IMR-90 (cell line): Measurements from ENCODE around the gene DYRK1A. TPM values are rescaled to one million over a fixed set of nuclear protein-coding genes. Genes with fewer than 3 reads are reported as not detected.

Experiments
- ATAC-seq: fragments of 200-7000 bp; cut with Tn5 transposase; 2 replicates; pipeline ENCODE4 v1.9.1; 2020; ENCODE audit warnings: low read depth, mild to moderate bottlenecking, moderate library complexity
- BruUV-seq: library from RNA; stranded (reverse); fragments of 400-500 nt; replicated peaks from 2 replicates; lab custom pipeline; 2021; lab: Mats Ljungman, UMichigan
- CTCF ChIA-PET: fragments of 300-600 bp; formaldehyde crosslinking; extraction: SDS; loops from one replicate; lab custom pipeline; 2021; ENCODE audit warnings: antibody characterized with exemption; lab: Yijun Ruan, JAX
- POLR2A ChIA-PET: fragments of 300-600 bp; sonication (Branson Sonifier 250); formaldehyde crosslinking; loops from one replicate; lab custom pipeline; 2022; ENCODE audit warnings: antibody characterized with exemption; ENCODE audit not compliant: unreplicated experiment; lab: Charles Lee
- DNase-seq: peaks from one replicate; pipeline ENCODE4 v3.0.0; 2013
- H2AFZ ChIP-seq: replicated peaks from 2 replicates; pipeline ENCODE3; 2013; ENCODE audit warnings: low read length, mild to moderate bottlenecking; ENCODE audit not compliant: poor library complexity
- H2AK5ac ChIP-seq: 2 replicates; pipeline ENCODE4 v1.6.1; 2013; ENCODE audit warnings: low read depth, low read length, inconsistent platforms
- H2AK9ac ChIP-seq: replicated peaks from 2 replicates; pipeline ENCODE3; 2013; ENCODE audit warnings: mild to moderate bottlenecking, low read depth, low read length, moderate library complexity; ENCODE audit not compliant: poor library complexity
- H2BK120ac ChIP-seq: 2 replicates; pipeline ENCODE4 v1.6.1; 2013; ENCODE audit warnings: low read depth, low read length, inconsistent platforms
- H2BK15ac ChIP-seq: 3 replicates; pipeline ENCODE4 v1.6.1; 2013; ENCODE audit warnings: low read depth, low read length, inconsistent platforms
- H2BK20ac ChIP-seq: 2 replicates; pipeline ENCODE4 v1.6.1; 2013; ENCODE audit warnings: low read depth, mild to moderate bottlenecking, inconsistent platforms, low read length, moderate library complexity
- H2BK5ac ChIP-seq: 2 replicates; pipeline ENCODE4 v1.6.1; 2013; ENCODE audit warnings: mild to moderate bottlenecking, low read depth, low read length, inconsistent platforms; ENCODE audit not compliant: poor library complexity, severe bottlenecking
- H3K14ac ChIP-seq: replicated peaks from 2 replicates; pipeline ENCODE4 v1.6.1; 2013; ENCODE audit warnings: low read depth, low read length, inconsistent platforms
- H3K18ac ChIP-seq: 2 replicates; pipeline ENCODE4 v1.6.1; 2013; ENCODE audit warnings: low read depth, low read length, control low read depth
- H3K23ac ChIP-seq: 2 replicates; pipeline ENCODE4 v1.6.1; 2013; ENCODE audit warnings: low read depth, low read length, inconsistent platforms
- H3K27ac ChIP-seq: 2 replicates; pipeline ENCODE4 v1.5.1; 2013; ENCODE audit warnings: mild to moderate bottlenecking, control low read depth, low read length; ENCODE audit not compliant: insufficient read depth
- H3K27me3 ChIP-seq: 2 replicates; pipeline ENCODE4 v1.6.1; 2013; ENCODE audit warnings: low read length; ENCODE audit not compliant: control insufficient read depth, insufficient read depth
- H3K36me3 ChIP-seq: 2 replicates; pipeline ENCODE4 v1.6.1; 2013; ENCODE audit warnings: low read length, mixed read lengths; ENCODE audit not compliant: control insufficient read depth, insufficient read depth
- H3K4ac ChIP-seq: 2 replicates; pipeline ENCODE4 v1.6.1; 2013; ENCODE audit warnings: low read depth, low read length, inconsistent platforms
- H3K4me1 ChIP-seq: 2 replicates; pipeline ENCODE4 v1.6.1; 2013; ENCODE audit warnings: low read length, mixed read lengths; ENCODE audit not compliant: control insufficient read depth, insufficient read depth
- H3K4me2 ChIP-seq: 2 replicates; pipeline ENCODE4 v1.6.1; 2013; ENCODE audit warnings: low read depth, mild to moderate bottlenecking, control low read depth, low read length, moderate library complexity
- H3K4me3 ChIP-seq: 2 replicates; pipeline ENCODE4 v1.5.1; 2013; ENCODE audit warnings: low read depth, mild to moderate bottlenecking, control low read depth, low read length, moderate library complexity; ENCODE audit not compliant: insufficient read depth
- H3K56ac ChIP-seq: 2 replicates; pipeline ENCODE4 v1.6.1; 2013; ENCODE audit warnings: low read length, inconsistent platforms; ENCODE audit not compliant: insufficient read depth; ENCODE audit errors: extremely low read depth
- H3K79me1 ChIP-seq, 2 experiments: 2 replicates each; pipeline ENCODE4 v1.6.1; 2013; ENCODE audit warnings: low read length in 2 of 2, inconsistent platforms in 1 of 2, low read depth in 1 of 2
- H3K9ac ChIP-seq: 2 replicates; pipeline ENCODE4 v1.6.1; 2013; ENCODE audit warnings: low read depth, low read length, control low read depth
- H3K9me1 ChIP-seq: 2 replicates; pipeline ENCODE4 v1.6.1; 2013; ENCODE audit warnings: low read length, inconsistent platforms; ENCODE audit not compliant: insufficient read depth
- H3K9me3 ChIP-seq: 2 replicates; pipeline ENCODE4 v1.6.1; 2013; ENCODE audit warnings: low read length; ENCODE audit not compliant: control insufficient read depth, insufficient read depth
- H4K20me1 ChIP-seq: 2 replicates; pipeline ENCODE4 v1.6.1; 2013; ENCODE audit warnings: low read length, inconsistent platforms; ENCODE audit not compliant: insufficient read depth
- H4K5ac ChIP-seq: 2 replicates; pipeline ENCODE4 v1.6.1; 2013; ENCODE audit warnings: mild to moderate bottlenecking, low read depth, low read length, control low read depth
- H4K8ac ChIP-seq, 2 experiments: 2 replicates each; pipeline ENCODE4 v1.6.1; 2013; ENCODE audit warnings: low read depth in 2 of 2, low read length in 2 of 2, control low read depth in 1 of 2, inconsistent platforms in 1 of 2
- H4K91ac ChIP-seq: 2 replicates; pipeline ENCODE4 v1.6.1; 2013; ENCODE audit warnings: low read depth, low read length, inconsistent platforms; ENCODE audit not compliant: insufficient read depth
- MXI1 ChIP-seq: IDR thresholded peaks from 2 replicates; pipeline ENCODE4 v1.6.1; 2012; ENCODE audit warnings: low read depth, mild to moderate bottlenecking, low read length, moderate library complexity, borderline replicate concordance
- POLR2A ChIP-seq: IDR thresholded peaks from 2 replicates; pipeline ENCODE4 v1.6.1; 2012; ENCODE audit warnings: mild to moderate bottlenecking, low read depth, low read length
- RAD21 ChIP-seq: IDR thresholded peaks from 2 replicates; pipeline ENCODE4 v1.6.1; 2012; ENCODE audit warnings: low read length, improper control_type of control experiment
- WGBS, 2 experiments: methylation state at CpG; one replicate each; pipeline versions ENCODE4 v1.1.5 to v1.1.7; 2013; ENCODE audit warnings: missing lambda C conversion rate in 2 of 2; ENCODE audit not compliant: insufficient read length in 1 of 2; ENCODE audit errors: extremely low coverage in 2 of 2; 5-methylcytosine and 5-hydroxymethylcytosine counted together
- dilution Hi-C: fragments of 300-500 bp; cut with HindIII; formaldehyde crosslinking; loops from one replicate; pipeline ENCODE4 v1.14.3; 2018; ENCODE audit warnings: low sequenced_read_pairs; ENCODE audit not compliant: unreplicated experiment
- in situ Hi-C: fragments of 300-500 bp; cut with MboI; formaldehyde crosslinking; loops from 3 replicates; pipeline ENCODE4 v1.14.3; 2019; ENCODE audit warnings: low sequenced_read_pairs, inconsistent platforms, mixed read lengths
- intact Hi-C: fragments of 100-400 bp; cut with micrococcal nuclease; formaldehyde crosslinking; loops from 2 replicates; pipeline ENCODE4 v1.10.0; 2022
- polyA plus RNA-seq, 3 experiments: library from polyadenylated mRNA; depleted of rRNA; stranded (reverse); fragments of >200 nt; gene quantifications; 2 replicates each; pipeline ENCODE4 v1.2.3, GENCODE V29; 2012; ENCODE audit warnings: low replicate concordance in 1 of 3
- total RNA-seq: library from RNA; depleted of rRNA; stranded (reverse); fragments of >200 nt; gene quantifications from 2 replicates; pipeline ENCODE4 v1.2.3, GENCODE V29; 2012

The DYRK1A gene
- total and polyA plus RNA-seq, 2 of the 4 experiments (the other 2 are of a cell fraction) = 18.6 to 50.5 TPM

- Histone ChIP-seq H2AFZ (no peak overlapping the region), H3K27me3 (no peaks in the 10 kb centered on the region), H2BK5ac (no peak overlapping the region), H3K14ac (no peak overlapping the region), H3K9me3 (no peaks in the 10 kb centered on the region), H3K4ac (no peak overlapping the region), H4K8ac (no peak overlapping the region), H3K4me1 (peaks cover 4% of the 10 kb centered on the region), H3K4me3 (no peak overlapping the region), H3K56ac (no peak overlapping the region), H3K9me1 (peaks cover 23% of the 10 kb centered on the region), H2AK9ac (no peak overlapping the region), H4K20me1 (peaks cover 68% of the 10 kb centered on the region), H3K27ac (no peak overlapping the region), H3K23ac (no peak overlapping the region), H3K9ac (no peak overlapping the region), H2BK15ac (no peak overlapping the region), H2AK5ac (no peak overlapping the region), H3K4me2 (no peak overlapping the region), H2BK20ac (no peak overlapping the region), H2BK120ac (no peak overlapping the region), H4K5ac (no peak overlapping the region), H3K36me3 (no peaks in the 10 kb centered on the region; the same call in 1 of the 2 replicates), H3K18ac (no peak overlapping the region), H4K91ac (no peak overlapping the region), H3K79me1 (peaks cover 52 to 80% of the 10 kb centered on the region in 2 experiments)
- dilution Hi-C loops (no loop called here), in situ Hi-C loops (loop anchor here (25.0 kb wide), 1 partner anchor 211 kb away; the partner anchor contains the start of gene VPS26C), intact Hi-C loops (no loop called here)
- DNase-seq (no peak), ATAC-seq (no peak; the same call in 1 of the 2 replicates)
- BruUV-seq = no TSS peak
- TF ChIP-seq POLR2A (no peak), MXI1 (no peak), RAD21 (no peak)
- no CpG with 5 or more reads among the region's 6 CpGs for WGBS, 2 experiments
- ChIA-PET POLR2A (no interaction called here), CTCF (no interaction called here)
Measured at GRCh38 chr21:37473491-37473890, 106.9 kb downstream of the DYRK1A start.
